GM21423 (cell line): ENCODE measurements around the gene CES2.

Source experiments
- ATAC-seq: cut with Tn5 transposase; IDR thresholded peaks from one replicate; pipeline ENCODE4 v1.9.1; 2021; ENCODE audit warnings: mild to moderate bottlenecking, moderate library complexity; ENCODE audit not compliant: unreplicated experiment

Gene CES2

DNA sequence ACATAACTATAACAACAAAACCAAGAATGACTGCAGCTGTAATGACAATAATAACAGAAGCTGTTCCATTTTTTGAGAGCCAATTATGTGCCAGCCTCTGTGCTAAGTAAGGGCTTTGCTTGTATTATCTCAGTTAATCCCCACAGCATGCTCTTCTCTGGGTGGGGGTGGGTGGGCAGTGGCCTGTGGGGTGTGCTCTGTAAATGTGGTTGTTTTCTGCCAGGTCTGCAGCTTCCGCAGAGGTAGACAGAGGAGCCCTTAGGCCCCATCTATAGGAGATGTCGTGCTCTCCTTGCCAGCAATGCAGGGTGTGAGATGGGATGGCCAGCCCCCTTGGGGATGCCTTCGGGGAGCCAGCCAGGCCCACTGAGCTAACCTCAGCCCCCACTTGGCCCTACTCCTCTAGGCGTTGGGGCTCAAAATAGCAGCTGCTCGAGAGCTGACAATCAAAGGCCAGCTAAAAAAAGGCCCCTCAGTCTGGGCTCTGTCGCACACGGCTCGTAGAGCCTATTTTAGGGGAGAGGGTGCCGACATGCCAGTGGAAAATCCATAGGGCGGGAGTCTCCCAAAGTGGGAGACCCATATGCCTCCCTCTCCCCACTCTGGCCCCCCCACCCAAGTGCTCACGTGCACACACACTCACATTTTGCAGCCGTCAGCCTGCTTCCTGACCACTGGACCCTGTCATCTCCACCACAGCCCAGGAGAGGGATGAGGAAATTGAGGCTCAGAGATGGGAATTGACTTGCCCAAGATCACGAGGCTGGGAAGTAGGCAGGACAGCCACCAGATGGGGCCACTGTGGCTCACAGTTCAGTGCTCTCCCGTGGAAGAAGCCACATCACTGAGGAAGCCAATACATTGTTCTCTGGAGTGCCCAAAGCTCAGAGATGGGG, 32.4 kb upstream of the CES2 start:
- no peak for ATAC-seq

DNA sequence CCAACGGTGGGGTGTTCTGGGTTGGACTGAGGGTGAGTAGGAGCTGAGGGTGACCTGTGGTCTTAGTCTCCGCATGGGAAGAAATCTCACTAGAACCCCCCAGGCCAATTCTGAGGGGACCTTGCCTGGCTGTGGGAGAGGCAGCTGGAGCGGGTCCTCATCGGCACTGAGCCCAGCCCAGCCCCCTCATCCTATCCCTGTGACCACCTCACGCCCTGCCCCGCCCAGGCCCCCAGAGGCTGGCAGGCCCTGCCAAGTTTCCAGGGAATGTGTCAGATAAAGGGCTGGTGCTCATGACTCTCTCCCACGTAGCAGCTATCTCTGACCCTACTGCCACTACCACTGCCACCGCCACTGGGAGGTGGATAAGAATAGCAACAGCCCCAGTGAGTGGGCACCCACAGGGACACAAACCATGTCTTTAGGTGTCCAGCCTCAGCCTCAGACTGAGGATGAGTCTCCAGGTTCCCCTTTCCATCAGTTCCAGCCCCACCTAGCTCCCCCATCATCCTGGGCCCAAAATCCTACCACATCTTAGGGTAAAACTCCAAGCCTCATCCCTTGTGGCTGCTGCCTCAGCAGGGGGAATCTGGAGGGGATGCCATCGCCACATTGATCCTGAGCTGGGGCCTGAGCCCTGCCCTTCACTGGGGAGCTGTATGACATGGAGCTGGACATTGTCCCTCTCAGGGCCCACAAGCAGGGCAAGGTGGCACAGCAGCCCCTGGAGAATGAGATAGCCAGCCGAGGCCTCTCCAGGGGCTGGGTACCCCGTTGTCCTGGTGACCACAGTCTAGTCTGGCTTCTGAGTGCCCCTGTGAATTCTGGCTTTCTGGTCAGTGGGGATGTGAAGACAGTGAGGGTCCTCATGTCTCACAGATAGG, 31.5 kb upstream of the CES2 start:
- ATAC-seq, result no peak

DNA sequence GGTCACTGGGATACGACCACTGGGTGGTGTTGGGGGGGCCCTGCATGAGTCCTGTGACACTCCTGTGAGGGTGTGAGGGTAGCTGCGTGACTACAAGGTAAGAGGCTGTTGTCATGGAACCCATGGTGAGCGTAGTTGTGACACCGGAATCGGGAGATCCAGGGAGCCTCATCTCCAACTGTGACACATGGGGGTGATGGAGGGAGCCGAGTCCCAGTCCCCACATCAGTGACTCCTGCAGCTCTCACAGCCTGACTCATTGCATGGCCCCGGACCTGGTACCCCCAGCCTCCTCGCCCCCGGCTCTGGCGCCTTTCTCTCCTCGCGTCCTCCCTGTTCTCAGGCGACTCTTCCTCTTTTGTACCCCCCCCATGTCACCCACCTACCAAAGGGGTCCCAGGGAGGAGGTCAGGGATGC, 30.9 kb upstream of the CES2 start:
- ATAC-seq, result no peak

DNA sequence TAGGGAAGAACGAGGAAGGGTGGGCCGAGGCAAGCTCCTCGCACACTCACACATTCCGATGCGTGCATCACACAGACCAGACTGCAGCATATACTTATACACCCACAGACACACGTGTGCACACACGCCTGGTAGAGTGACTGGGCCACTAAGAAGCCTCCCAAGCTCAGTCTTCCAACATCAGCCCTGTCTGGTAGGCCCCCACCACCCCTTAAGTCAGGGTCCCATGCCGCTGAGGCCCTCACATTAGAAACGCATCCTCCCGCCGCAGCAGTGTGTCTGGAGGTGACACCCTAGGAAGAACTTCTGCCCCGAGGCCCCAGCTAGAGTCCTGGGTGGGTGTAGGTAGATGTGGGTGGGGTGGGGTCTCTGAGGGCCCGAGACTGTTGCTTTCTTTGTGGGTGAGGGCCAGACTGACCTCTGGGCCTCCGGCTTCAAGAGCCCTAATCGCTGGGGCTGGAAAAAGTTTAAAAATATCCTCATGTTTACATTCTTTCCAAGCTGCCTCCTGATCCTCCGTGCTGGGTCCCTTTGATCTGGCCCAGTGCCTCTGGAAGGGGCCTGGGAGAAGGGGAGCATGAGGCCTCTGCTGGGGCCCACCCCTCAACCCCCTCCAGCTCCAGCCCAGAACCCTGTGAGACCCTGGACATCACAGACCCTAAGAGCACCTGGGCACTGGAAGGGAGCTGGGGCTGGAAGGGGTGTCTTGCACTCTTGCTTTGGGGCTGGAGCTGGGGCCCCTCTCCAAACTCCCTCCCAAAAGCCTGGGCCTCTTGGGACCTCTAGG, 30.3 kb upstream of the CES2 start:
- no peak for ATAC-seq

DNA sequence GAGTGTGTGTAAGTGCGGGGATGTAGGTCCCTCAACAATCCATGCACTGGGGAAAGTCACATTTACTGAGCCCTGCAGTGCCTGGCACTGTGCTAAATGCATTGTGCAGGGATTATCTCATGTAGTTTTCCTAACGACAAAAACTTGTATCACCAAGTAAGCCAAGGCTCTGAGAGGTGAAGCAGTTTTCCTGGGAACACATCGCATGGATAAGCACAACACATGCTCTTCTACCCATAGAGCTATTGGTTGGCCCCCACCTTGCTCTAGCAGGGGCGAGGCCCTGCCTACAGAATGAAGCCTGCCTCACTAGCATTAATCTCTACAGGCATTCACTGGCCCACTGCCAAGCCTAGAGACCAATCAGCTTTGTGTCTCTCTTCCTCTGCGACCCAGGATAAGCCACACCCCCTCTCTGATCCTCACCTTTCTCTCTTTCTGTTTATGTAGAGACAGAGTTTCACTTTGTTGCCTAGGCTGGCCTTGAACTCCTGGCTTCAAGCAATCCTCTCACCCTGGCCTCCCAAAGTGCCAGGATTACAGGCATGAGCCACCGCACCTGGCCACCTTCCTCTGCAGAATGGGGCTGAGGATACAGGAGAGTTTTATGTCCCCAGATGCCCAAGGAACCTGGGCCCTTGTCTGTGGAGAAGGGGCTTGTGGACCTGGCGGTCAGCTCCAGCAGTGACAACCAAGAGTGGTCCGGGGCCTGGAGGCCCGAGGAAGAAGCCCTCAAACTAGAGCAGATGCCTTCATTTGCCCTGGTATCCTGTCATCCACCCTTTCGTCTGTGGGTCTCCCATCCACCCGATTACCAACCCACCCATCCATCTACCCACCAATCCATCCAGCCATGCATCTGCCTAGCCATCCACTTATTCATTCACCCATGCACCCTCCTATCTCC, 29.4 kb upstream of the CES2 start:
- no peak for ATAC-seq

DNA sequence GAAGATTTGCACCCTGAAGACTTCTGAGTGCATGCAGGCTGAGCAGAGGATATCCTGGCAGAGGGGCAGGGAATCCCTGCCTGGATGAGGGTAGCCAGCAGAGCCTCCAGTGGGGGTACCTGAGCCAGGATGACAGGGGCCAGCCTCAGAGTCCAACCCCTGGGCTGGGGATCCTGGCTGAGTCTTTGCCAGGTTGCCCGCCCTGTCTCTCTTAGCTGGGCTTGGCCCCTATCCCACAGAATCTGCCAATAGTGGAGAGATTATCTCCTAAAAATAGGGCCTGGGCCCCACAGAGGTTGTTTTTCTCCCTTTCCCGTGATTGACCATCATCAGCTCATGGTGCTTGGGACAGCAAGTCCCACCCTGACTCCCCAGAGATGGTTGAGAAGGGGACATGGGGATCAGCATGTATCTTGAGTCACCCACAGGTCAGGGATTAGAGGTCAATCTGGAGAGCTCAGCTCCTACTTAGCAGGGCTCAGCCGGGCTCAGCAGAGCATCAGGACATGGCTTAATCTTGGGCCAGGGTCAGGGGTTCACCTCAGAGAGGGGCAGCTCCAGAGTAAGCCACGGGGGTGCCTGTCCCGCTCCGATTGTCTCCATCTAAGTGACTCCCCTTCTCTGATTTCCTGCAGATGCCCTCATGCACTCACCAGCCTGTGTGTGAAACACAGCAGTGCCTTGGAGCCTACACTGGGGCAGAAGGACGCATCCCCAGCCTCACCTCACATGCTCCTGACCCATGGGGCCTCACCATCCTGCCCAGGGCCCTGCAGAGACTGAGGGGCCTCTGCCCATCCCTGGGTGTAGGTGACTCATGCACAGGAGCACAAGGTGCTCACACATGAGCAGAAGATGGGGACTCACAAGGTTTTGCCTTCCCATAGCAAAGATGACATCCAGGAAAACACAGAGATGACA, 28.1 kb upstream of the CES2 start:
- no peak for ATAC-seq

DNA sequence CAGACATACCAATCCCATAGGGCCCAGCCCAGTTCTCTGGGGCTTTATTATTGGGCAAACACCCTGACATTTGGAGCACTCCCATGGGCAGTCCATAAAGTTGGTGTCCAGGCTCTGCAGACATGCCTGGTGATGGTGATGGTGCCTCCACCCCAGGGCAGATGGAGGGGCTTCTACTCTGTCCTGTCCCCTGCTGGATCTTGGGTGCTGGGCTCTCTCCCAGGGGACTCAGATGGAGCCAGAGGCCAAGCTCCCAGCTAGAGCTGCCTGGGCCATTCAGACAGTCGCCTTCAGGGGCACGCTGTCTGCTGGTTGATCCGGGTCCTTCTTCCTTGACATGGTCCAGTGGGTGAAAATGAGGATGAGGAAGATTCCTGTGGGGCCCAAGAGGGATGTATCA, 27.2 kb upstream of the CES2 start:
- ATAC-seq, result no peak

DNA sequence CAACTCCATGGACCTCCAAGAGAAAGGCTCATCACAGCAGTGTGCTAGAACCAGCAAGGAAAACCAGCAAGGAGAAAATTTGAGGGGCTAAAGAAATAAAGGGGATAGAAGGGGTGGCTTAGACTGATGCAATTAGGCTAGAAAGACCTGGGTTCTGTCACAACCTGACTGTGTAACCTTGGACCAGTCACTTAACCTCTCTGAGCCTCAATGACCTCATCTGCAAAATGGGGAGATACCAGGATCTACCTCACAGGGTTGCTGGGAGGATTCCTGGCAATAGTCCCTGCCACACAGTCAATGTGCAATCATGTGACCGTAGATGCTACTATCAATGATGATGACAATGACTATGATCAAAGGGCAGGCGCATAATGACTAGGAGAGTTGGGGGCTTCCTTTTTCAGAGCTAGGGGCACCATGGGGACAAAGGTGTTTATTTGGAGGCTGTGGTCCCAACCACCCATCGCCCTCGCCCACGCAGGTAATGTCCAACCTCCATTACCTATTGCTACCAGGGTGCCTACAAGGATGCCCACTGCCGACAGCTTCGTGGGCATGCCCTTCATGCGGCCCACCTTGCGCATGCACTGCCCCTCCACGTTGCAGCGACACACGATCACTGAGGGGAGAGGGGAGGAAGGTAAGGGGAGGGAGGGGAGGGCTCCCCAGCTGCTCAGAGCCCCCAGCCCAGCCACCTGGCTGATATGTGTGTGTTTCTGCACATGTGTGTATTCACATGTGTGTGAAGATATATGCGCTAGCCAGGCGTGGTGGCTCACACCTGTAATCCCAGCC, 26.4 kb upstream of the CES2 start:
- no peak for ATAC-seq

DNA sequence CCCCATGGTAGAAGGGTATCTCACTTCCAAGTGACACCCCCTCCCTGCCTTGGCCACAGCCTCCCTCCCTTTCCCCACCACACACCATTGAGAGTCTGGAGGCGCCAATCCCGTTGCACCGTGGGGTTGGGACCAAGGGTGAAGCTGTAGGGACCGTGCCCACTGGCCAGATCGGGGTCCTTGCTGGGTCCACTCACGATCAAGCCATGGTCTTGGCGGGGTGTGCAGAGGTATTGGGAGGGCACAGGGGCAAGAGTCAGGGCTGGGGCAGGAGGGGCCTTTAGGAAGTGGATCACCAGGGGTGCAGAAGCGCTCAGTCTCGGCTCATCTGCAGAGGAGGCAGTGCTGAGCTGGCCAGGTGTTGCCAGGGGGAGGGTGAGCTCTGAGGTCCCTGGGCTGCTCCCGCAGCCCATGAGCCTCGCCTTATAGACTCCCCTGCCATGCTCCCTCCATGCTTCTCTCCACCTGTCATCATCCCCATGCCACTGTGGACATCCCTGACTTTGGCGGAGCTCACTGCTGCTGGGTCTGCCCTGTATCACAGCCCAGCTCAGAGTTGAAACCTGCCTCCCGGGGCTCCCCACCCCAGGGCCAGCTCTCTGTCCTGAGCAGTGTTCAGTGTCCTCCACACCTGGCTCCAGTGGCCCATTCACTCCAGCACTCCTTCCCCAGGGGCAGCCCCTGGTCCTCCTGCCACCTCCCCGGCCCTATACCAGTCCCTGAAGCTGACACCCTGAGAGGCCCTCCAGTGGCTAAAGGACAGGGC, 25.0 kb upstream of the CES2 start:
- no peak for ATAC-seq

DNA sequence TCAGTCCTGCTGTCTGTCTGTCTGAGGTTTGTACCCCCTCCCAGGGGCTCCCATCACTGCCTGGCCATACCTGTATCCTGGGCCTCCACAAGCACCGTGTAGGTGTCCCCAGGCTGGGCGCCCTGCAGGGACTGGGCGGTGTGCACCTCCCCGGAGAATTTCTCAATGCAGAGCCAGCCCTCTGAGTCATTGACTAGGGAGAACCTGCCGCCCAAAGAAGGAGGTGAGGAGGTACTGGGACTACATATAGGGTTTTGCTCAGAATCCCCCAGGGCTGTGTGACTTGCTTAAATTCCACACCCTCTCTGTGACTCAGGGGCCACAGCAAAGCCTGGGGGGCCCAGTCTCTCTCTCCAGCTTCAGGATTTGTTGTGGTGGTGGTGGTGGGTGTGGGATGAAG, 24.2 kb upstream of the CES2 start:
- no peak for ATAC-seq

DNA sequence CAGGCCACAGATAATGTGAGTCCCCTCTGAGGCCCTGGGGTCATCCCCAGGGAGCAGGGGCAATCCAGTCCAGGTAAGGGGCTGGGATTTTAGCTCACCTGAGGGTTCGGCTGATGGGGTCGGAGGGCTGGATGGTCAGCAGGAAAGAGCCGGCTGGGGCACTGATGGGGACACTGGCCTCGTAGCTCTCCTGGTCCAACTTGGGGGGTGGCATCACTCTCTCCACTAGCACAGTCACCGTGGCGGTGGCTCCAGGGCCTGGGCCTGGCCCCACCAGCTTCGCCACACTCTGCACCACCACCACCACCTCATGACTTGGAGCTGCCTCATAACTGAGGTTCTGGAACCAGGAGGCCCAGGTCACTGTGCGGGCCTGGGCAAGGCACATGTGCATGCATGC, 23.5 kb upstream of the CES2 start:
- no peak for ATAC-seq

DNA sequence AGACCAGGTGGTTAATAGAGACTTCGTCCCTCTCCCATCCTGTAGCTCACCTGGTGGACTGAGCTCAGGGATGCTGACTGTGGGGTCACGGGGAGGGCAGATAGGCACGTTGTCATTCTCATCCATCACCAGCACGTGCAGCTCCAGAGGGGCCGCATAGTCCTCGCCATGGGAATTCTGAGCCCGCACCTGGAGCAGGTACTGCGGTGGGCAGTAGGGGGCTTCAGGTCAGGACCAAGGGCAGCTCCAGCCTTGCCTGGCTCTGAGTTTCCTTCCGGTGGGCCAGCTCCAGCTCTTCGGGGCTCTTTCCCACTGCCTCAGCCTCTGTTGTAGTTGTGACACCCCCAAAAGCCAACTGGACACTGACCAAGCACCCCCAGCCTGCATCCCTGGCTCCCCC, 22.2 kb upstream of the CES2 start:
- no peak for ATAC-seq

DNA sequence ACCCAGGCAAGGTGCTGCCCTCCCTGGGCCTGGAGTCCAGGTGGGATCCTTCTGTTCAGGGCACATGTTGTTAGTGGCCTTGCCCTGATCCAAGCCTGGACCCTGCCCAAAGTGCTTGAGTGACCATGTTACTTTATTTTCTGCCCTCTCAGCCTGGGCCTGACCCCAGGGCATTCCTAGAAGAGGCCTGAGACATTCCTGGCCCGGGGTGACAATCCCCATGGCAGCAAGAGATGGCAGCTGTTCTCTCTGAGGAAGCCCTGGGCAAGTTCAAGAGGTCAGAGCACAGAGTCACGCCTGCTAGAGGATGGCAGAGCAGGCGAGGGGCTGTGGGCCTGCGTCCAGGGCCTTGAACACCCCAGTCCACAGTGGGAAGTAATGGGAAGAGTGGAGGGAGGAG, 21.6 kb upstream of the CES2 start:
- no peak for ATAC-seq

DNA sequence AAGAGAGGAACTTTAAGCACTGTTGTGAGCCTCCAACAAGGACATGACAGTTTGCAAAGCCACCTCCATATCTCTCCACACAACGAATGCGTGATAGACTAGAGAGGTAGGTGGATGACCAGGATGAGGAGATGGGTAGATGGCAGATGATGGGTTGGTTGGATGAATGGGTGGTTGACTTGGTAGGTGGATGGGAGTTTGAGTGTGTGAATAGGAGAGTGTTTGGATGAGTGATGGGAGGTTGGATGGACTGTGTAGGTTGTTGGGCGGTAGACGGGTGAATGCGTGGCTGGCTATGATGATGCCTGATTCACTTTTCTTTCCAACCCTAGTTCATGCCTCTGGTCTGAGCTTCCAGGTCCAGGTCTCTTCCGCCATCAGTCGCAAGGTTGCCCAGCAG, 20.8 kb upstream of the CES2 start:
- ATAC-seq, result no peak

DNA sequence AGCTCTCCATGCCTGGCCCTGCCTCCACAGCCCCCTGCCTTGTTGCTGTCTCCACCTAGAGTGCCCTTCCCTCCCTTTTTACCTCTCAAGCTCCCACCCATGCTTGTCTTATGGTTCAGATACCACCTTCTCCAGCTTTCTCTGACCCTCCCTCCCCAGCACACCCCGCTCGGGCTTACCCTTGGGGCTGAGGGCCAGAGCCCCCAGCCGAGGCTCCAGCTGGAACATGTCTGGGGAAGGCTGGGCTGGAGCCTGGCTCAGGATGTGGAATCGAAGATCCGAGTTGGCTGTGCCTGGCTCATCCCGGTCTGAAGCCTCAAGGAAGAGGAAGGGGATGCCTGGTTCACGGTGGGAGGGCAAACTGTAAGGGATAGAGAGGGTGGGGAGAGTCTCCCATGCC, 20.3 kb upstream of the CES2 start:
- ATAC-seq, result no peak

DNA sequence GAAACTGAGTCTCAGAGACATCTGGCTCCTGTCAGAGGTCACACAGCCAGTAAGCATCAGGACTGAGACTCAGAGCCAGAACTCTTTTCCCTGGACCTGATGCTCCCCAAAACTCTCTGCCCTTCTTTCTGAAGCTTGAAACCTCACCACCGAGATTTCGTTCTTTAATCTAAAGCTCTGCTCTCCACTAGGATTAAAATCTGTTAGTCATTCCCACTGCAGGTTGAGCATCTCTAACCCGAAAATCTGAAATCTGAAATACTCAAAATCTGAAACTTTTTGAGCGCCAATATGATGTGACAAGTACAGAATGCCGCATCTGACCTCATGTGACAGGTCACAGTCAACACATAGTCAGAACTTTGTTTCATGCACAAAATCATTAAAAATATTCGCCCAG, 18.8 kb upstream of the CES2 start:
- no peak for ATAC-seq

DNA sequence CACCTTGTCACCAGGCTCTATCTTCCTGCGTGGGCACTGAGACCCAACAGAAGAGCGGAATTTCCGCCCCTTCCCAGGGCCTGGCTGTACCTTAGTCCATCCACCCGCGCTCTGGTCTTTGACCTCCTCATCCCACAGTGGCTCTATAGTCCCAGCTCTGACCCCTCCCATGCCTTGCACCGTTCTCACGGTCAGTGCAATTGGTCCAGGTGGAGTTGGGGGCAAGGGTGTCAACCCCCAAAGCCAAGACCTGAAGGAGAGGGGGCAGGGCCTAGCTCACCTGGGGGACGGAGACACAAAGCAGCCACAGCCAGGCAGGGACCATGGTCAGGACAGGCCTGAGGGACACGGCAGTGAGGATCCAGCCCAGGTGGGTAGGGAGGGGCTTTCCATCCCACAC, 17.6 kb upstream of the CES2 start:
- ATAC-seq, result no peak

DNA sequence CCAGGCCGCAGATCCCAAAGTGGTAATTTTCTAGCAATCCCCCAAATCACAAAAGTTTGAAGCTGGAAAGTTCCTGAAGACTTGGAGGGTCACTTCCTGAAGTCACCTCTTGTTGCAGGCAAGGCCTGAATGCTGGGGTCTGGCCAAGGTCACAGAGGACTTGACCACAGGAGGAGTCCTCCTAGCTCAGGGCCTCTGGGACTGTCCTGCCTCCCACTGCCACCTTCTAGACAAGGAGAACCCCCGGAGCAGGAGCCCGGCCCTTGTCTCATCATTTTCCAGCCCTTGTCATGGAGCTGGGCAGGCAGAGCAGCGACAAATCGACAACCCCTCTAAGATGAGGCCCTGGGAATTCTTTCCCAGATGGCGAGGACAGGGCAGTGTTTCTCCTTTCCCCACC, 17.0 kb upstream of the CES2 start:
- ATAC-seq, result no peak
